ENCODE results near the gene NOL8.

DNA sequence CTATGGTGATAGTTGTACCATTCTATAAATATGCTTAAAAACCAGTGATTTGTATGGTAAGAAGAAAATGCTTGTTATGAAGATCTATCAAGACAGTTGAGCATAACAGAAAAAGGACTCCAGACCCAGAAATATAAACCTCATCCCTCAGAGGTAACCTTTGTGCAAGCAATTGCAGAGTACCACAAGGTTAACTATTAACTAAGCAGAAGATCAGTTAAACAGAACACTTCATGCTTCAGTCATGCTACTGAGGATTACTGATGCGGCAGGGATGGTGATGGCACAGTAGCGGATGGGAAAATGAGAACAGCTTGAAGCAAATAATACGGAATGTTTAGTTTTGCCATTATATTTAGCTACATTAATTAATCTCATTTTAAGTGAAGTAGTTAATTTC, 77.2 kb downstream of the NOL8 start:
- TF ChIP-seq, protein P1, sequence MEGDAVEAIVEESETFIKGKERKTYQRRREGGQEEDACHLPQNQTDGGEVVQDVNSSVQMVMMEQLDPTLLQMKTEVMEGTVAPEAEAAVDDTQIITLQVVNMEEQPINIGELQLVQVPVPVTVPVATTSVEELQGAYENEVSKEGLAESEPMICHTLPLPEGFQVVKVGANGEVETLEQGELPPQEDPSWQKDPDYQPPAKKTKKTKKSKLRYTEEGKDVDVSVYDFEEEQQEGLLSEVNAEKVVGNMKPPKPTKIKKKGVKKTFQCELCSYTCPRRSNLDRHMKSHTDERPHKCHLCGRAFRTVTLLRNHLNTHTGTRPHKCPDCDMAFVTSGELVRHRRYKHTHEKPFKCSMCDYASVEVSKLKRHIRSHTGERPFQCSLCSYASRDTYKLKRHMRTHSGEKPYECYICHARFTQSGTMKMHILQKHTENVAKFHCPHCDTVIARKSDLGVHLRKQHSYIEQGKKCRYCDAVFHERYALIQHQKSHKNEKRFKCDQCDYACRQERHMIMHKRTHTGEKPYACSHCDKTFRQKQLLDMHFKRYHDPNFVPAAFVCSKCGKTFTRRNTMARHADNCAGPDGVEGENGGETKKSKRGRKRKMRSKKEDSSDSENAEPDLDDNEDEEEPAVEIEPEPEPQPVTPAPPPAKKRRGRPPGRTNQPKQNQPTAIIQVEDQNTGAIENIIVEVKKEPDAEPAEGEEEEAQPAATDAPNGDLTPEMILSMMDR (optimal IDR thresholded peaks at IDR 0.05 in 1 of 3, IDR thresholded peaks at IDR 0.05 in 1 of 3, conservative IDR thresholded peaks at IDR 0.05 in 1 of 3; ENCODE audit: extremely low read depth in 1 of 3, insufficient read depth in 2 of 3, low read length in 3 of 3) = no peak
- no peak for TF ChIP-seq EZH2 (IDR thresholded peaks at IDR 0.05; ENCODE audit: low read length)
